IMR-90 (cell line): Measurements from ENCODE around the gene RRP8.

Experiments used
- CHD1 ChIP-seq: IDR thresholded peaks from 2 replicates; pipeline ENCODE4 v1.6.1; 2012; ENCODE audit warnings: low read depth, low read length, improper control_type of control experiment
- MXI1 ChIP-seq: IDR thresholded peaks from 2 replicates; pipeline ENCODE4 v1.6.1; 2012; ENCODE audit warnings: low read depth, mild to moderate bottlenecking, low read length, moderate library complexity, borderline replicate concordance
- NFE2L2 ChIP-seq: fragments of 150-350 bp; IDR thresholded peaks from 2 replicates; pipeline ENCODE4 v1.6.1; 2016; ENCODE audit warnings: low read depth, mild to moderate bottlenecking, low read length
- POLR2A ChIP-seq: IDR thresholded peaks from 2 replicates; pipeline ENCODE4 v1.6.1; 2012; ENCODE audit warnings: mild to moderate bottlenecking, low read depth, low read length
- RAD21 ChIP-seq: IDR thresholded peaks from 2 replicates; pipeline ENCODE4 v1.6.1; 2012; ENCODE audit warnings: low read length, improper control_type of control experiment
- SMC3 ChIP-seq: fragments of 150-350 bp; IDR thresholded peaks from 2 replicates; pipeline ENCODE4 v1.6.1; 2016; ENCODE audit warnings: low read depth, mild to moderate bottlenecking, antibody characterized with exemption, low read length, moderate library complexity
- TF ChIP-seq, protein P1 (sequence below): conservative IDR thresholded peaks from 2 replicates; pipeline ENCODE4 v1.5.1; 2012; ENCODE audit warnings: mild to moderate bottlenecking, low read depth, low read length, improper control_type of control experiment
- TF ChIP-seq, protein P2 (sequence below): fragments of 150-350 bp; IDR thresholded peaks from 2 replicates; pipeline ENCODE4 v1.6.1; 2017; ENCODE audit warnings: mild to moderate bottlenecking, antibody characterized with exemption, low read length, low read depth
- TF ChIP-seq, protein P3 (sequence below): fragments of 150-350 bp; IDR thresholded peaks from 2 replicates; pipeline ENCODE4 v1.6.1; 2016; ENCODE audit warnings: low read depth, mild to moderate bottlenecking, low read length, moderate library complexity, borderline replicate concordance

GRCh38 chr11:6626971-6627761 lies 23.8 kb upstream of the RRP8 start:
- TF ChIP-seq, protein P1, sequence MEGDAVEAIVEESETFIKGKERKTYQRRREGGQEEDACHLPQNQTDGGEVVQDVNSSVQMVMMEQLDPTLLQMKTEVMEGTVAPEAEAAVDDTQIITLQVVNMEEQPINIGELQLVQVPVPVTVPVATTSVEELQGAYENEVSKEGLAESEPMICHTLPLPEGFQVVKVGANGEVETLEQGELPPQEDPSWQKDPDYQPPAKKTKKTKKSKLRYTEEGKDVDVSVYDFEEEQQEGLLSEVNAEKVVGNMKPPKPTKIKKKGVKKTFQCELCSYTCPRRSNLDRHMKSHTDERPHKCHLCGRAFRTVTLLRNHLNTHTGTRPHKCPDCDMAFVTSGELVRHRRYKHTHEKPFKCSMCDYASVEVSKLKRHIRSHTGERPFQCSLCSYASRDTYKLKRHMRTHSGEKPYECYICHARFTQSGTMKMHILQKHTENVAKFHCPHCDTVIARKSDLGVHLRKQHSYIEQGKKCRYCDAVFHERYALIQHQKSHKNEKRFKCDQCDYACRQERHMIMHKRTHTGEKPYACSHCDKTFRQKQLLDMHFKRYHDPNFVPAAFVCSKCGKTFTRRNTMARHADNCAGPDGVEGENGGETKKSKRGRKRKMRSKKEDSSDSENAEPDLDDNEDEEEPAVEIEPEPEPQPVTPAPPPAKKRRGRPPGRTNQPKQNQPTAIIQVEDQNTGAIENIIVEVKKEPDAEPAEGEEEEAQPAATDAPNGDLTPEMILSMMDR, result no peak
- TF ChIP-seq POLR2A, result no peak
- TF ChIP-seq RAD21, result no peak
- TF ChIP-seq MXI1, result no peak
- no peak for TF ChIP-seq SMC3
- TF ChIP-seq CHD1, result no peak
- TF ChIP-seq, protein P2, sequence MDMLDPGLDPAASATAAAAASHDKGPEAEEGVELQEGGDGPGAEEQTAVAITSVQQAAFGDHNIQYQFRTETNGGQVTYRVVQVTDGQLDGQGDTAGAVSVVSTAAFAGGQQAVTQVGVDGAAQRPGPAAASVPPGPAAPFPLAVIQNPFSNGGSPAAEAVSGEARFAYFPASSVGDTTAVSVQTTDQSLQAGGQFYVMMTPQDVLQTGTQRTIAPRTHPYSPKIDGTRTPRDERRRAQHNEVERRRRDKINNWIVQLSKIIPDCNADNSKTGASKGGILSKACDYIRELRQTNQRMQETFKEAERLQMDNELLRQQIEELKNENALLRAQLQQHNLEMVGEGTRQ, result no peak
- TF ChIP-seq NFE2L2, result no peak
- TF ChIP-seq, protein P3, sequence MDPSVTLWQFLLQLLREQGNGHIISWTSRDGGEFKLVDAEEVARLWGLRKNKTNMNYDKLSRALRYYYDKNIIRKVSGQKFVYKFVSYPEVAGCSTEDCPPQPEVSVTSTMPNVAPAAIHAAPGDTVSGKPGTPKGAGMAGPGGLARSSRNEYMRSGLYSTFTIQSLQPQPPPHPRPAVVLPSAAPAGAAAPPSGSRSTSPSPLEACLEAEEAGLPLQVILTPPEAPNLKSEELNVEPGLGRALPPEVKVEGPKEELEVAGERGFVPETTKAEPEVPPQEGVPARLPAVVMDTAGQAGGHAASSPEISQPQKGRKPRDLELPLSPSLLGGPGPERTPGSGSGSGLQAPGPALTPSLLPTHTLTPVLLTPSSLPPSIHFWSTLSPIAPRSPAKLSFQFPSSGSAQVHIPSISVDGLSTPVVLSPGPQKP, result no peak
